HG02943 (cell line): ENCODE data around the gene TASOR2.

Source experiments
- ATAC-seq: cut with Tn5 transposase; IDR thresholded peaks from one replicate; pipeline ENCODE4 v1.9.1; 2021; ENCODE audit warnings: mild to moderate bottlenecking, low read depth, moderate library complexity; ENCODE audit not compliant: unreplicated experiment

The TASOR2 gene

GRCh38 chr10:5683065-5683464, 1.6 kb upstream of the TASOR2 start:
- ATAC-seq, result no peak

DNA sequence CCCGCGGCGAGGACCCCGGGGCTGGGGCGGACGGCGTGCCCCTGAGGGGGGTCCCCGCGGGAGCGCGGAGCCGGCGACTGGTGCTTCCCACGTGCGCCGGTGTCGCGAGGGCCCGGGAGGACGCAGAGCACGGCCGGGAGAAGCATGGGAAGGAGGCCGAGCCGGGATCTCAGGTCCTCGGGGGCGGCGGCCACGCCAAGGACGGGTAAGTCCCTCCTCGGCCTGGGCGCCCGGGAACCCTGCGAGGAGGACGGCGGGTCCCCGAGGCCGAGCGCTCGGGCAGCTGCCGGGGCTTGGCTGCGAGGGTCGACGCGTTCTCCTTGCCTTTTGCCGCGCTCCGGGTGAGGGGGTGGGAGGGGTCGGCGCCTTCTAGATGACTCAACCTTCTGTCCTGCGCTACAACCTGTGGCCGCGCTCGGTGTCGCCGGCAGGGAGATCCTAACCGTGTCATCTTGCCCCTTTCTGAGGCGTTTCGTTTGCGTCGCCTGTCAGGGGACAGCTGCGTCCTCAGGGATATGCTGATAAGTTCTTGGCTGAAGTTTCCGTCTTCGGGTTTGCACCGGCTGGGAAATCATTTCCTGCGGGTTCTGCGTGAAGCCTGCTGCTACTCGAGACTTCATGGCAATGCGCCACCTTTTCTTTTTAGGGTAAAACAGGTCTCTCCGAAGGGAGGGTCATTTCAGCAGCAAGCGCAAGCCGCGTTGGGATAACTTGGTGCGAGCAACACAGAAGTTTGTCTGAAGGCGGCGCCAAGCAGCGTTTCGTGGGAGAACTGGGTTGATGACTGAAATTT, 529 bp downstream of the TASOR2 start:
- ATAC-seq, result peak; percentile 46

GRCh38 chr10:5685764-5686240, 1.2 kb downstream of the TASOR2 start:
- ATAC-seq, result no peak

GRCh38 chr10:5688587-5688986, 3.9 kb downstream of the TASOR2 start:
- ATAC-seq, result no peak

DNA sequence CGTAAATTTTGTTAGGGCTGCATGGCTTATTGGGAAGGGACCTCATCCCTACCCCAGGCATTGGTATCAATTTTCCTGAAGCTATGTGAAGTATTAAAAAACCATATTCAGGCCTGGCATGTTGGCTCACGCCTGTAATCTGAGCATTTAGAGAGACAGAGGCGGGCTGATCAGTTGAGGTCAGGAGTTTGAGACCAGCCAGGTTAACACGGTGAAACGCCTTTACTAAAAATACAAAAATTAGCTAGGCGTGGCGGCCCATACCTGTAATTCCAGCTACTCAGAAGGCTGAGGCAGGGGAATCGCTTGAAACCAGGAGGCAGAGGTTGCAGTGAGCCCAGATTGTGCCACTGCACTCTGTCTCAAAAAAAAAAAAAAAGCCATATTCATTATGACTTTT, 7.1 kb downstream of the TASOR2 start:
- no peak for ATAC-seq

DNA sequence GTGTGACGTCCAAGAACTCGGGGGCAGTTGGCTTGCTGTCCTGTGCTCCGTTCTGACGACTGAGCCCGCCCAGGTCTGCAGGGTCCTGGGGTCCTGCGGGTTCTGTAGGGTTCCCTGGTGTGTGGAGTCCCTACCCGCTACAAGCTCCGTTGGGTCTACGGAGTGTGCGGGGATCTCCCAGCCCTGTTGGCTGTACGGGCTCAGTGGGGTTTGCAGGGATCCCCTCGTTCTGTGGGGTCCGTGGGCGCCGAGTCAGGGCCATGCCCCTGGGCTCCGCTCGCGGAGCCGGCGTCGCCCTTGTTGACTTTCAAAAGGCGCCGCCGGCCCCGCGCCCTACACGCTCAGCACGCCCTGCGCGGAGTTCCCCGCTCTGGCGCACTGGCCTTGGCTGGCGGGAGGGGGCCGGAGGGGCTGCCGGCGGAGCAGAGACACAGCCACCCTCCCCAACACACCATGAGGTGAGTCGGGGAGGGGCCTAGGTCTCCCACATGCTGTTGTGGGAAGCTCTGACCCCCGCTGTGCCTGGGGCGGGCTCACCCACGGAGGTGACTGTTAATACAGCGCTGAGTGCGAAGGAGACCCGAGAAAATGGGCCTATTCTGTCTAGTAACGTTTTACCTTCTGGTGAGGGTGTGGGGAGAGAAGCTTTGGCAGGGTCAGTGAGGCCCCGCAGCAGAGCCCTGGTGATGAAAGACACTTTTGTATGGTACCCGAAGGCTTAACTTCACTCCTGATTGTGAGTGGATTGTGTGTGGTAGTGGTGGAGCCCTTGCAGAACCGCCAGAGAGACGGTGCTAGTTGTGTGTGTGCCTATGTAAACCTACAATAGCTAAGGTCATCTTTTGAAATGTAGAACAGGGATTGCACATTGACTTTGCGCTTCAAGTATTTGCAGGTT, 8.1 kb downstream of the TASOR2 start:
- peak; percentile 72 for ATAC-seq

- ATAC-seq, result no peak
Observed at GRCh38 chr10:5694573-5694972, 9.9 kb downstream of the TASOR2 start.

GRCh38 chr10:5697342-5697741, 12.7 kb downstream of the TASOR2 start:
- no peak for ATAC-seq

DNA sequence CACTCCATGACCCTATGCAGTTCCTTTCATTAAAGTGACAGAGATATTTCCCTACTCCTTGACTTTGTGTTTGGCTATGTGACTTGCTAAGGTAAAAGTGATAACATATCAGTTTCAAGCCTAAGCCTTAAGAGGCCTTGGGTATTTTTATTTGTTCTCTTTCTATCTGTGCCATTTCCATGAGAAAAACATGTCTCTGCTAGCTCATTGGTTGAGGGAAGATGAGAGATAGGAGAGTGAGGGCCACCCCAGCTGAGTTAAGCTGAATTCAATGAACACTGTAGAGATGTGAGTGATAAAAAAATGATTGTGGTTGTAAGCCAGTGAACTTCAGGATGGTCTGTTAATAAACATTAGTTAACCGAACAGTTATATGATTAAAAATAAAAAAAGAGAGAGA, 13.4 kb downstream of the TASOR2 start:
- ATAC-seq, result no peak

DNA sequence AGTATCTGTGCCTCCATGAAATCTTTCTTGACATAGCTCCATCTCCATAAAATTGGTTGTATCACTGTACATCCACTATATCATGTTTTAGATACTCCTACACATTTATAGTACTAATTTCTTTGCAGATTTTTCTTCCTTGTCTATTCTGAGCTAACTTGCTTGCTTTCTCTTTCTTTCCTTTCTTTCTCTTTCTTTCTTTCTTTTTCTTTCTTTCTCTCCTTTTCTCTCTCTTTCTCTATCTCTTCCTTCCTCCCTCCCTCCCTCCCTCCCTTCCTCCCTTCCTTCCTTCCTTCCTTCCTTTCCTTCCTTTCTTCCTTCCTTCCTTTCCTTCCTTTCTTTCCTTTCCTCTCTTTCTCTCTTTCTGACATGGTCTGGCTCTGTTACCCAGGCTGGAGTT, 23.7 kb downstream of the TASOR2 start:
- ATAC-seq, result no peak

DNA sequence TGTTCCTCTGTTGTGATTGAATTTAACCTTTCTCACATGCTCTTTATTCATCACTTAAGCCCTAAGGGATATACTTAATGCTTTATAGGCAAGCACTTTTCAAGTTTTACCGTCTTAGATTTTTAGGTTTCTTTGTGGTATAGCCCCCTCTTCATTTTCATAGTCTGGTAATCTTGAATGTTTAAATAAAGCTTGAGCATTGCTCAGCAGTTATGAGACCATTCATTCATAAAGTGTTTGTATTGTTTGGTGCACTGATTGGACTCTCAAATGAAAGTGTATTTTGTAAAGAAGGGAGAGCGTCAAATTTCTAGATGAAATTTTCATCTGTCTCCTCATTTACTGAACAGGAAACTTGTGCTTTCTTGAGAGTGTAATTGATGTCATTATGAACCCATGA, 25.2 kb downstream of the TASOR2 start:
- ATAC-seq, result no peak

GRCh38 chr10:5710859-5711258, 26.2 kb downstream of the TASOR2 start:
- ATAC-seq, result no peak

DNA sequence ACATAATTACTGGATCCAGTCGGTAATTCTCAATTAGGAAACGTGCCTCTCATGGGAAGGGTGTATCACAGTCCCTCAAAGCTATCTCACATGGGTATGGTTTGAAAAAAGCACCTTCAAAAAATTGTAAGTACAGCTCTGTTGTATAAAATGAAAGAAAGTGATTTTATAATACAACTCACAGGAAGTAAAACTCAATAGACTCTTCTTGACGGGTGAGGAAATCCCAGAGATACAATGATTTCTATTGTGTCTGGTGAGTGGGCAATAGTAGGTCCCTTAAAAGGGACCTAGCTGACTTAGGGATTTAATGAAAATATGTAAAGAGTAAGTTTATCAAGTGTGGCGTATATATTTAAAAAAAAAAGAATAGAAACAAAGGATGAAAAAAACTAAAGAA, 27.0 kb downstream of the TASOR2 start:
- ATAC-seq, result no peak

GRCh38 chr10:5719546-5719945, 34.9 kb downstream of the TASOR2 start:
- ATAC-seq, result no peak

- ATAC-seq, result no peak
Observed at GRCh38 chr10:5720182-5720581, 35.5 kb downstream of the TASOR2 start.

DNA sequence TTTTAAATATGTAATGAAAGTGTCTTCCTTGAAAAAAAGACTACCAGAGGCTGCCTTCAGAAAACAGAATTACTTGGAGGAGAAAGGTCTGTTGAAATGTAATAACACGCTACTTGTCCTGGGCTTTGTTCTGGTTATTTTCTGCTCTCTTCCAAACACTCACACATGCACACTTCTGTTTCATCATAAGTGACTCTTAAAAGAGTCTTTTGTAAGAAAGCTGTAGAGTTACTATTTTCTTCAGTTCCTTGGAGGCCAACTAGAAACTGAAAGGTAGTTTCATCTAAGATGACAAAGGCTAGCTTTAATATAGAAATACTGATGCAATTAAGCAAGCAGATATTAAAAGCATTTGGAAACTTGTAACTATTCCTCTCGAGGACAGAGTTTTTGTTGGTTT, 39.1 kb downstream of the TASOR2 start:
- no peak for ATAC-seq

DNA sequence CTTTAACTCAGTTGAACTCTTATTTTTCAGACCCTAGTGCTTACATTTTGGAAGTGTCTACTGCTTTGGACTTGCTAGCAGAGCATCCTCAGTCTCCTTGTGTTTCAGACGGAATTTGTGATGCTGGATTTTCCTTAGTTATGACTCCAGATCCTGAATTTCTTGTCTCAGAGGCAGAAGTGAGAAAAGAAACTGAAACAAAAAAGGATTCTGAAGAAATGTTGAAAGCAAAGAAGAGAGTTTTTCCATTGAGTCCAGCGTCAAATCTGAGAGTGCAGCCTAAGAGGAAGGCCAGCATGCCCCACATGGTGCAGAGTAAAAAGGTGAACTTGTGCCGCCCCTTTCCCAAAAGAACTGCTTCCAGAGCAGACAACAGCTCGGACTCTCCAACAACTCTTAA, 46.1 kb downstream of the TASOR2 start:
- no peak for ATAC-seq

GRCh38 chr10:5731559-5731958, 46.9 kb downstream of the TASOR2 start:
- ATAC-seq, result no peak

DNA sequence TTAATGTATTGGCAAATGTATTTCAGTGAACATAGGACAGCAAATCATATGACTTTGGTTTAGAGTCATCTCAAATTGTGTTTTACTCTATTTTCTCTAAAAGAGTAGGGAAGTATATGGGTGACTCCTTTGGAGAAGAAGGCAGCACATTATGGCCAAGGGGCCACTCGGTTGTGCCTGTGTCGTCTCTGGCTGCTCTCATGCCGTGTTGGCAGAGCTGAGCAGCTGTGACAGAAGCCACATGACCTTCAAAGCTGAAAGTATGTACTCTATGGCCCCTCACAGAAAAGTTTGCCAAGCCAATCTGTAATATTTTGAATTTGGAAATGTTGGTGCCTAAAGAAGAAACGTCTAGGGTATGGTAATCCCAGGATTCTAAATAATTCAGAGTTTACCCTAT, 47.5 kb downstream of the TASOR2 start:
- ATAC-seq, result no peak
